ENCODE results near the gene CLEC4E. TPM values are rescaled to one million over a fixed set of nuclear protein-coding genes. Genes with fewer than 3 reads are reported as not detected.

Gene CLEC4E
- polyA plus RNA-seq, 1 donor from 2014 or later: not detected

DNA sequence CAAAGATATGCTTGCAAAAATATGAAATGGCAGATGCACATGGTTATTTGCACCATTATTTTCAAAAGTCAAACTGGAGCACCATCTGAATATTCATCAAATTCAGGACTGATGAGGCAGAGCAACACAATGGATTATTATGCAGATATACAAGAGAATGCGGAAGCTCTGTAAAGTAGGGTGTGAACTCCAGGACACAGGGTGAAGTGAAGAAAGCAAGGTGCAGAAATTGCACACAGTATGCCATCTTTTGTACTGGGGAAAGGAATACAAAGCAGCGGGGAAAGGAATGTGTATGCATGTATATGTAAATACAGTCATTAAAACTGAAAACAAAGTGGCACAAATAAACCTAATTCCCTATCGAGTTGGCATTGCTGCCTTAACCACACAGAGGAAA lies 22.7 kb upstream of the CLEC4E start:
- Histone ChIP-seq H3K4me2 (ENCODE audit: low read length) (no peak overlapping the region), H3K9ac (ENCODE audit: low read length) (no peak overlapping the region), H3K9me2 (ENCODE audit: insufficient read depth, low read length) (no peaks in the 10 kb centered on the region), H3K79me2 (replicated peaks; ENCODE audit: insufficient read depth, low read length) (no peaks in the 10 kb centered on the region), H4K20me1 (ENCODE audit: insufficient read depth) (no peaks in the 10 kb centered on the region), H2AFZ (ENCODE audit: low read depth, low read length) (no peak overlapping the region), H3F3A (ENCODE audit: insufficient read depth, low read length, poor library complexity, severe bottlenecking) (no peaks in the 10 kb centered on the region), H3K27me3 (ENCODE audit: insufficient read depth, low read depth, low read length) (no peaks in the 10 kb centered on the region), H3K36me3 (ENCODE audit: insufficient read depth, low read length) (no peaks in the 10 kb centered on the region), H3K4me3 (ENCODE audit: low read length) (no peak overlapping the region), H3K27ac (ENCODE audit: low read length) (no peak overlapping the region), H3K9me3 (ENCODE audit: low read length) (no peaks in the 10 kb centered on the region)
- TF ChIP-seq TAF1 (IDR thresholded peaks at IDR 0.05; ENCODE audit: low read depth): no peak
- no peak for TF ChIP-seq POLR2AphosphoS5 (IDR thresholded peaks at IDR 0.05)

DNA sequence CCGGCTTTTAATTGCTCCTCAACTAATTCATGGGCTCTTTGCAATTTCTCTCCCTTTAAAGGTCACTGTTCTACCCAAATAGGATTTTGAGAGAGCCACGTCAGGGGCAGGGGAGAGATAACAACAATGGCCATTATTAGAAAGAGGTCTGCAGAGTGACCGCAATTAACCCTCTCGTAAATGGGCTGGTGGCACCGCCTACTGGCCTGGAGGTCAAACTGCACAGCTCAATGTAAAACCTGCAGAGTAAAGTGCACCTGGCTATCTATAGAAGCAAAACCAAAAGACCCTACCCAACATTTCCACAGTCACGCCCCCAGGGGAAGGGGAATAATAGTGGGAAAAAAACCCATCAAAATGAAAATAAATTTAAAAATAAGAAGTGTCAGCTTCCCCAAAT lies 21.6 kb upstream of the CLEC4E start:
- no peaks in the 10 kb centered on the region for H3K79me2 ChIP-seq (replicated peaks; ENCODE audit: insufficient read depth, low read length)
- no peaks in the 10 kb centered on the region for H4K20me1 ChIP-seq (ENCODE audit: insufficient read depth)
- no peak overlapping the region for H3K4me2 ChIP-seq (ENCODE audit: low read length)
- no peaks in the 10 kb centered on the region for H3K36me3 ChIP-seq (ENCODE audit: insufficient read depth, low read length)
- H3K9me3 ChIP-seq (ENCODE audit: low read length): no peaks in the 10 kb centered on the region
- H3K27ac ChIP-seq (ENCODE audit: low read length): no peak overlapping the region
- TF ChIP-seq EZH2 (IDR thresholded peaks at IDR 0.05; ENCODE audit: borderline replicate concordance, insufficient read depth, low read length, poor library complexity, severe bottlenecking) (no peak), POLR2AphosphoS5 (IDR thresholded peaks at IDR 0.05) (no peak), TAF1 (IDR thresholded peaks at IDR 0.05; ENCODE audit: low read depth) (no peak), CTCF (IDR thresholded peaks at IDR 0.05; ENCODE audit: poor library complexity, severe bottlenecking) (no peak), RAD21 (conservative IDR thresholded peaks at IDR 0.05) (no peak), EP300 (conservative IDR thresholded peaks at IDR 0.05; ENCODE audit: poor library complexity, severe bottlenecking) (no peak), MXI1 (conservative IDR thresholded peaks at IDR 0.05; ENCODE audit: poor library complexity, severe bottlenecking) (no peak), SMC3 (conservative IDR thresholded peaks at IDR 0.05; ENCODE audit: poor library complexity) (no peak)
- TF ChIP-seq, protein P1, sequence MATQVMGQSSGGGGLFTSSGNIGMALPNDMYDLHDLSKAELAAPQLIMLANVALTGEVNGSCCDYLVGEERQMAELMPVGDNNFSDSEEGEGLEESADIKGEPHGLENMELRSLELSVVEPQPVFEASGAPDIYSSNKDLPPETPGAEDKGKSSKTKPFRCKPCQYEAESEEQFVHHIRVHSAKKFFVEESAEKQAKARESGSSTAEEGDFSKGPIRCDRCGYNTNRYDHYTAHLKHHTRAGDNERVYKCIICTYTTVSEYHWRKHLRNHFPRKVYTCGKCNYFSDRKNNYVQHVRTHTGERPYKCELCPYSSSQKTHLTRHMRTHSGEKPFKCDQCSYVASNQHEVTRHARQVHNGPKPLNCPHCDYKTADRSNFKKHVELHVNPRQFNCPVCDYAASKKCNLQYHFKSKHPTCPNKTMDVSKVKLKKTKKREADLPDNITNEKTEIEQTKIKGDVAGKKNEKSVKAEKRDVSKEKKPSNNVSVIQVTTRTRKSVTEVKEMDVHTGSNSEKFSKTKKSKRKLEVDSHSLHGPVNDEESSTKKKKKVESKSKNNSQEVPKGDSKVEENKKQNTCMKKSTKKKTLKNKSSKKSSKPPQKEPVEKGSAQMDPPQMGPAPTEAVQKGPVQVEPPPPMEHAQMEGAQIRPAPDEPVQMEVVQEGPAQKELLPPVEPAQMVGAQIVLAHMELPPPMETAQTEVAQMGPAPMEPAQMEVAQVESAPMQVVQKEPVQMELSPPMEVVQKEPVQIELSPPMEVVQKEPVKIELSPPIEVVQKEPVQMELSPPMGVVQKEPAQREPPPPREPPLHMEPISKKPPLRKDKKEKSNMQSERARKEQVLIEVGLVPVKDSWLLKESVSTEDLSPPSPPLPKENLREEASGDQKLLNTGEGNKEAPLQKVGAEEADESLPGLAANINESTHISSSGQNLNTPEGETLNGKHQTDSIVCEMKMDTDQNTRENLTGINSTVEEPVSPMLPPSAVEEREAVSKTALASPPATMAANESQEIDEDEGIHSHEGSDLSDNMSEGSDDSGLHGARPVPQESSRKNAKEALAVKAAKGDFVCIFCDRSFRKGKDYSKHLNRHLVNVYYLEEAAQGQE (IDR thresholded peaks at IDR 0.05; ENCODE audit: borderline replicate concordance): no peak
- no peak overlapping the region for H3K4me3 ChIP-seq (ENCODE audit: low read length)
- no peaks in the 10 kb centered on the region for H3K27me3 ChIP-seq (ENCODE audit: insufficient read depth, low read depth, low read length)
- no peaks in the 10 kb centered on the region for H3F3A ChIP-seq (ENCODE audit: insufficient read depth, low read length, poor library complexity, severe bottlenecking)
- H3K9me2 ChIP-seq (ENCODE audit: insufficient read depth, low read length): no peaks in the 10 kb centered on the region
- no peak overlapping the region for H2AFZ ChIP-seq (ENCODE audit: low read depth, low read length)
- H3K9ac ChIP-seq (ENCODE audit: low read length): no peak overlapping the region

- Histone ChIP-seq H3K36me3 (ENCODE audit: insufficient read depth, low read length) (no peaks in the 10 kb centered on the region), H3K79me2 (replicated peaks; ENCODE audit: insufficient read depth, low read length) (no peaks in the 10 kb centered on the region), H3K4me3 (ENCODE audit: low read length) (no peak overlapping the region), H3F3A (ENCODE audit: insufficient read depth, low read length, poor library complexity, severe bottlenecking) (no peaks in the 10 kb centered on the region), H2AFZ (ENCODE audit: low read depth, low read length) (no peak overlapping the region), H3K27ac (ENCODE audit: low read length) (no peak overlapping the region), H3K9ac (ENCODE audit: low read length) (no peak overlapping the region), H3K9me3 (ENCODE audit: low read length) (no peaks in the 10 kb centered on the region), H4K20me1 (ENCODE audit: insufficient read depth) (no peaks in the 10 kb centered on the region), H3K27me3 (ENCODE audit: insufficient read depth, low read depth, low read length) (no peaks in the 10 kb centered on the region), H3K9me2 (ENCODE audit: insufficient read depth, low read length) (no peaks in the 10 kb centered on the region), H3K4me2 (ENCODE audit: low read length) (no peak overlapping the region)
- TF ChIP-seq EZH2 (IDR thresholded peaks at IDR 0.05; ENCODE audit: borderline replicate concordance, insufficient read depth, low read length, poor library complexity, severe bottlenecking) (no peak), POLR2AphosphoS5 (IDR thresholded peaks at IDR 0.05) (no peak)
These were observed 20.3 kb upstream of the CLEC4E start for GRCh38 chr12:8561011-8561410.
